Neural cell (in vitro differentiated cells): ENCODE results near the gene MED13L. TPM values are rescaled to one million over a fixed set of nuclear protein-coding genes. Genes with fewer than 3 reads are reported as not detected.

Source experiments
- H2AFZ ChIP-seq: fragments of 200-600, 300-800 bp; sonication (generic), shearing (Covaris generic); 2 replicates; pipeline ENCODE4 v1.6.0; 2014; ENCODE audit warnings: low read depth, mild to moderate bottlenecking, antibody characterized with exemption, low read length, moderate library complexity
- H3F3A ChIP-seq: fragments of 200-600 bp; shearing (Covaris generic); 2 replicates; pipeline ENCODE4 v1.6.1; 2016; ENCODE audit warnings: mild to moderate bottlenecking, moderate library complexity, mixed read lengths, antibody characterized with exemption, low read length; ENCODE audit not compliant: insufficient read depth, poor library complexity, severe bottlenecking
- H3K27ac ChIP-seq: fragments of 200-600, 300-800 bp; sonication (generic), shearing (Covaris generic); 2 replicates; pipeline ENCODE4 v1.5.1; 2014; ENCODE audit warnings: mild to moderate bottlenecking, low read length, moderate library complexity
- H3K27me3 ChIP-seq: fragments of 300-800, 200-600 bp; sonication (generic), shearing (Covaris generic); 2 replicates; pipeline ENCODE4 v1.6.0; 2014; ENCODE audit warnings: mild to moderate bottlenecking, low read depth, low read length, moderate library complexity; ENCODE audit not compliant: insufficient read depth
- H3K36me3 ChIP-seq: fragments of 300-800, 200-600 bp; sonication (generic), shearing (Covaris generic); 2 replicates; pipeline ENCODE4 v1.5.1; 2014; ENCODE audit warnings: mild to moderate bottlenecking, antibody characterized with exemption, low read length, moderate library complexity; ENCODE audit not compliant: insufficient read depth
- H3K4me2 ChIP-seq: fragments of 300-800, 200-600 bp; sonication (generic), shearing (Covaris generic); 2 replicates; pipeline ENCODE4 v1.6.0; 2014; ENCODE audit warnings: mild to moderate bottlenecking, low read length
- H3K4me3 ChIP-seq: fragments of 300-800, 200-600 bp; sonication (generic), shearing (Covaris generic); 2 replicates; pipeline ENCODE4 v1.5.1; 2014; ENCODE audit warnings: mild to moderate bottlenecking, low read length, moderate library complexity
- H3K79me2 ChIP-seq: fragments of 200-600 bp; shearing (Covaris generic); replicated peaks from 2 replicates; pipeline ENCODE4 v1.6.0; 2014; ENCODE audit warnings: mild to moderate bottlenecking, low read length, moderate library complexity; ENCODE audit not compliant: insufficient read depth
- H3K9ac ChIP-seq: fragments of 300-800, 200-600 bp; sonication (generic), shearing (Covaris generic); 2 replicates; pipeline ENCODE4 v1.6.1; 2016; ENCODE audit warnings: mild to moderate bottlenecking, low read length, mixed read lengths
- H3K9me2 ChIP-seq: fragments of 200-600 bp; shearing (Covaris generic); 2 replicates; pipeline ENCODE4 v1.6.1; 2016; ENCODE audit warnings: mild to moderate bottlenecking, low read length, mixed read lengths; ENCODE audit not compliant: insufficient read depth
- H3K9me3 ChIP-seq: fragments of 200-600, 300-800 bp; sonication (generic), shearing (Covaris generic); 2 replicates; pipeline ENCODE4 v1.6.1; 2016; ENCODE audit warnings: mild to moderate bottlenecking, mixed run types, low read length, moderate library complexity, mixed read lengths
- H4K20me1 ChIP-seq: fragments of 200-600 bp; shearing (Covaris generic); 2 replicates; pipeline ENCODE4 v1.6.1; 2016; ENCODE audit warnings: mild to moderate bottlenecking, mixed run types; ENCODE audit not compliant: insufficient read depth
- EP300 ChIP-seq: fragments of 450-650 bp; conservative IDR thresholded peaks from 2 replicates; pipeline ENCODE4 v1.6.1; 2014; ENCODE audit warnings: antibody characterized with exemption, mild to moderate bottlenecking, moderate library complexity; ENCODE audit not compliant: poor library complexity, severe bottlenecking
- EZH2 ChIP-seq: fragments of 200-600, 300-800 bp; shearing (Covaris generic), sonication (generic); IDR thresholded peaks from 2 replicates; pipeline ENCODE4 v1.6.1; 2014; ENCODE audit warnings: antibody characterized with exemption, low read length, borderline replicate concordance, mild to moderate bottlenecking; ENCODE audit not compliant: insufficient read depth, poor library complexity, severe bottlenecking
- MXI1 ChIP-seq: fragments of 450-650 bp; conservative IDR thresholded peaks from 2 replicates; pipeline ENCODE4 v1.6.1; 2014; ENCODE audit warnings: antibody characterized with exemption, mild to moderate bottlenecking; ENCODE audit not compliant: poor library complexity, severe bottlenecking
- POLR2AphosphoS5 ChIP-seq: IDR thresholded peaks from 2 replicates; pipeline ENCODE4 v1.6.1; 2012
- RAD21 ChIP-seq: fragments of 450-650 bp; conservative IDR thresholded peaks from 2 replicates; pipeline ENCODE4 v1.6.1; 2014; ENCODE audit warnings: antibody characterized with exemption, mild to moderate bottlenecking, moderate library complexity
- SMC3 ChIP-seq: fragments of 450-650 bp; conservative IDR thresholded peaks from 2 replicates; pipeline ENCODE4 v1.6.1; 2014; ENCODE audit warnings: antibody characterized with exemption, mild to moderate bottlenecking, moderate library complexity; ENCODE audit not compliant: poor library complexity
- TAF1 ChIP-seq: IDR thresholded peaks from 2 replicates; pipeline ENCODE4 v1.6.1; 2012; ENCODE audit warnings: low read depth
- polyA plus RNA-seq: library from polyadenylated mRNA; depleted of rRNA; stranded (reverse); fragments of >200 nt; gene quantifications from 2 replicates; pipeline ENCODE4 v1.2.3, GENCODE V29; 2014
- TF ChIP-seq, protein P1 (sequence below): IDR thresholded peaks from 2 replicates; pipeline ENCODE4 v1.6.1; 2012; ENCODE audit warnings: borderline replicate concordance
- TF ChIP-seq, protein P2 (sequence below): fragments of 450-650 bp; IDR thresholded peaks from 2 replicates; pipeline ENCODE4 v1.5.1; 2014; ENCODE audit warnings: antibody characterized with exemption, mild to moderate bottlenecking, moderate library complexity; ENCODE audit not compliant: poor library complexity, severe bottlenecking

Gene MED13L
- polyA plus RNA-seq, 1 donor from 2014 or later = 38.9 TPM

DNA sequence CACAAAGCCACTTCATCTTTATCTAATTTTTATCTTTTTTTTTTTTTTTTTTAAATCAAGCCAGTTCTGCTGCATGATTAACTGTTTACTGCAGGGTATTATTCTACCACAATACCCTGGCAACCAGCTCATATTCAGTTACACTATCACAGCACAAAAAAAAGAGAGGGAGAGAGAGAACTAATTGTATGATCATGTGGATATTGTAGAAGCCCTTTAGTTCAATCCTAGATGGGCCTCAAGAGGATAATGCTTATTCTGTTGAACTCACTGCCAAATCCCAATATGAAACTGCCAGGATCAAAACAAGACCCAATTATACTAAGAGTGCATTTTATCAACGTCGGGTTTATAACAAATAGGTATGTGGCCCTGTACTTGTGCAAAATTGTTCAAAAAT is 51.5 kb downstream of the MED13L start:
- H3F3A ChIP-seq = no peaks in the 10 kb centered on the region
- no peak overlapping the region for H3K9ac ChIP-seq
- H3K79me2 ChIP-seq = peaks cover 4% of the 10 kb centered on the region
- no peak overlapping the region for H2AFZ ChIP-seq
- H3K4me2 ChIP-seq = no peak overlapping the region
- H3K27me3 ChIP-seq = no peaks in the 10 kb centered on the region
- H3K4me3 ChIP-seq = no peak overlapping the region
- H4K20me1 ChIP-seq = no peaks in the 10 kb centered on the region
- no peaks in the 10 kb centered on the region for H3K9me2 ChIP-seq
- H3K27ac ChIP-seq = no peak overlapping the region
- no peaks in the 10 kb centered on the region for H3K9me3 ChIP-seq
- no peaks in the 10 kb centered on the region for H3K36me3 ChIP-seq
- TF ChIP-seq TAF1 (no peak), RAD21 (no peak), EZH2 (no peak), EP300 (no peak), MXI1 (no peak), SMC3 (no peak)
- TF ChIP-seq, protein P1, sequence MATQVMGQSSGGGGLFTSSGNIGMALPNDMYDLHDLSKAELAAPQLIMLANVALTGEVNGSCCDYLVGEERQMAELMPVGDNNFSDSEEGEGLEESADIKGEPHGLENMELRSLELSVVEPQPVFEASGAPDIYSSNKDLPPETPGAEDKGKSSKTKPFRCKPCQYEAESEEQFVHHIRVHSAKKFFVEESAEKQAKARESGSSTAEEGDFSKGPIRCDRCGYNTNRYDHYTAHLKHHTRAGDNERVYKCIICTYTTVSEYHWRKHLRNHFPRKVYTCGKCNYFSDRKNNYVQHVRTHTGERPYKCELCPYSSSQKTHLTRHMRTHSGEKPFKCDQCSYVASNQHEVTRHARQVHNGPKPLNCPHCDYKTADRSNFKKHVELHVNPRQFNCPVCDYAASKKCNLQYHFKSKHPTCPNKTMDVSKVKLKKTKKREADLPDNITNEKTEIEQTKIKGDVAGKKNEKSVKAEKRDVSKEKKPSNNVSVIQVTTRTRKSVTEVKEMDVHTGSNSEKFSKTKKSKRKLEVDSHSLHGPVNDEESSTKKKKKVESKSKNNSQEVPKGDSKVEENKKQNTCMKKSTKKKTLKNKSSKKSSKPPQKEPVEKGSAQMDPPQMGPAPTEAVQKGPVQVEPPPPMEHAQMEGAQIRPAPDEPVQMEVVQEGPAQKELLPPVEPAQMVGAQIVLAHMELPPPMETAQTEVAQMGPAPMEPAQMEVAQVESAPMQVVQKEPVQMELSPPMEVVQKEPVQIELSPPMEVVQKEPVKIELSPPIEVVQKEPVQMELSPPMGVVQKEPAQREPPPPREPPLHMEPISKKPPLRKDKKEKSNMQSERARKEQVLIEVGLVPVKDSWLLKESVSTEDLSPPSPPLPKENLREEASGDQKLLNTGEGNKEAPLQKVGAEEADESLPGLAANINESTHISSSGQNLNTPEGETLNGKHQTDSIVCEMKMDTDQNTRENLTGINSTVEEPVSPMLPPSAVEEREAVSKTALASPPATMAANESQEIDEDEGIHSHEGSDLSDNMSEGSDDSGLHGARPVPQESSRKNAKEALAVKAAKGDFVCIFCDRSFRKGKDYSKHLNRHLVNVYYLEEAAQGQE = no peak
- TF ChIP-seq, protein P2, sequence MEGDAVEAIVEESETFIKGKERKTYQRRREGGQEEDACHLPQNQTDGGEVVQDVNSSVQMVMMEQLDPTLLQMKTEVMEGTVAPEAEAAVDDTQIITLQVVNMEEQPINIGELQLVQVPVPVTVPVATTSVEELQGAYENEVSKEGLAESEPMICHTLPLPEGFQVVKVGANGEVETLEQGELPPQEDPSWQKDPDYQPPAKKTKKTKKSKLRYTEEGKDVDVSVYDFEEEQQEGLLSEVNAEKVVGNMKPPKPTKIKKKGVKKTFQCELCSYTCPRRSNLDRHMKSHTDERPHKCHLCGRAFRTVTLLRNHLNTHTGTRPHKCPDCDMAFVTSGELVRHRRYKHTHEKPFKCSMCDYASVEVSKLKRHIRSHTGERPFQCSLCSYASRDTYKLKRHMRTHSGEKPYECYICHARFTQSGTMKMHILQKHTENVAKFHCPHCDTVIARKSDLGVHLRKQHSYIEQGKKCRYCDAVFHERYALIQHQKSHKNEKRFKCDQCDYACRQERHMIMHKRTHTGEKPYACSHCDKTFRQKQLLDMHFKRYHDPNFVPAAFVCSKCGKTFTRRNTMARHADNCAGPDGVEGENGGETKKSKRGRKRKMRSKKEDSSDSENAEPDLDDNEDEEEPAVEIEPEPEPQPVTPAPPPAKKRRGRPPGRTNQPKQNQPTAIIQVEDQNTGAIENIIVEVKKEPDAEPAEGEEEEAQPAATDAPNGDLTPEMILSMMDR = no peak

DNA sequence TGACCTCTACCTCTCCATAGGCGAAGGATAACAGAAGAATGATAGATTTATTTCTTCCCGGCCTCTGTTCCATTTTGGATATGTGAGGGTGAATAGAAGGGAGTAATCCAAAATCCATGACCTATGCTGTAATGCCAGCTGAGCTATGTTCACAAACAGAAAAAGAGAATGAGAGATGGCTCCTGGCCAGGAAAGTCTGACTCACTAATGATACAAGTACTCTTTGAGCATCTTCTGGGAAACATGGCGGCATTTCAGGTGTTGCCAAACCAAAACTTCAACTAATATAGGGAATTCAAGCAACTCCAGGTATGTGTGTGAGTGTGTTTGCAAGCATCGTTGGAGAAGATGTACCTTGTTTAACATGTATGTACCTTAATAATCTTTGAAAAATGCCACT is 55.1 kb downstream of the MED13L start:
- H3K4me3 ChIP-seq = no peak overlapping the region
- peaks cover under 1% of the 10 kb centered on the region for H3K79me2 ChIP-seq
- TF ChIP-seq, protein P2 = no peak
- no peak for TF ChIP-seq POLR2AphosphoS5
- TF ChIP-seq SMC3 = no peak
- TF ChIP-seq, protein P1 = no peak
- TF ChIP-seq EZH2 = no peak
- TF ChIP-seq MXI1 = no peak
- H3K27me3 ChIP-seq = no peaks in the 10 kb centered on the region
- no peaks in the 10 kb centered on the region for H3K9me2 ChIP-seq
- H3K4me2 ChIP-seq = no peak overlapping the region
- no peaks in the 10 kb centered on the region for H3F3A ChIP-seq
- no peaks in the 10 kb centered on the region for H3K9me3 ChIP-seq
- H2AFZ ChIP-seq = no peak overlapping the region
- H3K27ac ChIP-seq = no peak overlapping the region
- no peaks in the 10 kb centered on the region for H3K36me3 ChIP-seq
- H3K9ac ChIP-seq = no peak overlapping the region
- no peaks in the 10 kb centered on the region for H4K20me1 ChIP-seq
